Panc1 (cell line): Measurements from ENCODE around the gene CPA1.

ENCODE experiments used
- CTCF ChIP-seq: fragments of 450-650 bp; IDR thresholded peaks from 2 replicates; pipeline ENCODE4 v1.5.1; 2017; ENCODE audit warnings: mild to moderate bottlenecking
- REST ChIP-seq, 2 experiments: IDR thresholded peaks; 2 replicates each; pipeline ENCODE4 v1.6.1; 2011 to 2012; ENCODE audit warnings: low read depth in 2 of 2, control low read depth in 1 of 2, low read length in 1 of 2, mild to moderate bottlenecking in 1 of 2, moderate library complexity in 1 of 2; ENCODE audit not compliant: insufficient read depth in 1 of 2
- TCF7L2 ChIP-seq: IDR thresholded peaks from 2 replicates; pipeline ENCODE4 v1.6.1; 2011; ENCODE audit warnings: mild to moderate bottlenecking, low read depth, low read length, inconsistent platforms

GRCh38 chr7:130342701-130343380, 37.5 kb upstream of the CPA1 start:
- TF ChIP-seq TCF7L2, result no peak
- no peak for TF ChIP-seq REST (IDR thresholded peaks at IDR 0.05; ENCODE audit: insufficient read depth in 1 of 2, low read depth in 2 of 2, low read length in 1 of 2)
- TF ChIP-seq CTCF, result no peak
